Measurements from ENCODE around the gene ZNF385D.

ZNF385D gene

GRCh38 chr3:21668012-21668411 lies 83.0 kb downstream of the ZNF385D start:
- DNase-seq = no peak

GRCh38 chr3:21665444-21666100 lies 85.4 kb downstream of the ZNF385D start:
- DNase-seq = no peak

GRCh38 chr3:21664996-21665395 lies 86.0 kb downstream of the ZNF385D start:
- no peak for DNase-seq

GRCh38 chr3:21662403-21662802 lies 88.6 kb downstream of the ZNF385D start:
- no peak for DNase-seq

- no peak for DNase-seq
Observed at GRCh38 chr3:21654662-21655061, 96.3 kb downstream of the ZNF385D start.

GRCh38 chr3:21654241-21654640 lies 96.8 kb downstream of the ZNF385D start:
- no peak for DNase-seq

- no peak for DNase-seq
Observed at GRCh38 chr3:21649519-21649918, 101.5 kb downstream of the ZNF385D start.

- DNase-seq = no peak
Observed at GRCh38 chr3:21647961-21648360, 103.0 kb downstream of the ZNF385D start.

GRCh38 chr3:21645121-21645897 lies 105.7 kb downstream of the ZNF385D start:
- DNase-seq = no peak

GRCh38 chr3:21644268-21644667 lies 106.7 kb downstream of the ZNF385D start:
- no peak for DNase-seq

- no peak for DNase-seq
Observed at GRCh38 chr3:21643752-21644151, 107.3 kb downstream of the ZNF385D start.

GRCh38 chr3:21642433-21642832 lies 108.6 kb downstream of the ZNF385D start:
- no peak for DNase-seq

GRCh38 chr3:21641959-21642358 lies 109.1 kb downstream of the ZNF385D start:
- DNase-seq = no peak

- DNase-seq = no peak
Observed at GRCh38 chr3:21638488-21638887, 112.5 kb downstream of the ZNF385D start.

GRCh38 chr3:21634112-21634511 lies 116.9 kb downstream of the ZNF385D start:
- DNase-seq = no peak

GRCh38 chr3:21624524-21624923 lies 126.5 kb downstream of the ZNF385D start:
- no peak for DNase-seq

GRCh38 chr3:21621181-21621651 lies 129.8 kb downstream of the ZNF385D start:
- DNase-seq = no peak

GRCh38 chr3:21620511-21621155 lies 130.4 kb downstream of the ZNF385D start:
- DNase-seq = no peak

GRCh38 chr3:21618695-21619094 lies 132.3 kb downstream of the ZNF385D start:
- DNase-seq = no peak

GRCh38 chr3:21613372-21614070 lies 137.5 kb downstream of the ZNF385D start:
- no peak for DNase-seq

GRCh38 chr3:21601178-21601577 lies 149.8 kb downstream of the ZNF385D start:
- no peak for DNase-seq

- no peak for DNase-seq
Observed at GRCh38 chr3:21599890-21600289, 151.1 kb downstream of the ZNF385D start.

GRCh38 chr3:21592828-21593227 lies 158.2 kb downstream of the ZNF385D start:
- no peak for DNase-seq
